SK-N-SH treated with all-trans-retinoic acid at 6 μM for 48 hours (cell line): ENCODE results near the gene KMT5B.

Experiments
- ATAC-seq: fragments of 200-7000 bp; cut with Tn5 transposase; 3 replicates; pipeline ENCODE4 v1.9.1; 2020; ENCODE audit warnings: mild to moderate bottlenecking, moderate library complexity
- ARNTL ChIP-seq: fragments of 450-650 bp; formaldehyde crosslinking; IDR thresholded peaks from 2 replicates; pipeline ENCODE4 v1.5.0; 2020; ENCODE audit warnings: low read depth, mild to moderate bottlenecking, moderate library complexity, borderline replicate concordance
- BACH2 ChIP-seq: fragments of 250-450 bp; sonication (Bioruptor Pico); IDR thresholded peaks from 2 replicates; pipeline ENCODE4 v1.9.0; 2021; ENCODE audit warnings: mild to moderate bottlenecking, borderline replicate concordance
- CSDC2 ChIP-seq: fragments of 250-450 bp; sonication (Bioruptor Pico); IDR thresholded peaks from 2 replicates; pipeline ENCODE4 v1.5.0; 2020; ENCODE audit warnings: mild to moderate bottlenecking, moderate library complexity
- CSRNP3 ChIP-seq: fragments of 250-450 bp; sonication (Bioruptor Pico); IDR thresholded peaks from 2 replicates; pipeline ENCODE4 v1.5.1; 2021; ENCODE audit warnings: mild to moderate bottlenecking, moderate library complexity
- ESRRG ChIP-seq: fragments of 250-450 bp; sonication (Bioruptor Pico); IDR thresholded peaks from 2 replicates; pipeline ENCODE4 v1.6.1; 2021; ENCODE audit warnings: mild to moderate bottlenecking
- GLIS3 ChIP-seq: fragments of 250-450 bp; sonication (Bioruptor Pico); IDR thresholded peaks from 2 replicates; pipeline ENCODE4 v1.5.0; 2020; ENCODE audit warnings: mild to moderate bottlenecking, moderate library complexity
- ISL1 ChIP-seq: fragments of 250-450 bp; sonication (Bioruptor Pico); IDR thresholded peaks from 2 replicates; pipeline ENCODE4 v2.1.2; 2022; ENCODE audit warnings: mild to moderate bottlenecking, moderate library complexity
- OSR1 ChIP-seq: fragments of 250-450 bp; sonication (Bioruptor Pico); IDR thresholded peaks from 2 replicates; pipeline ENCODE4 v1.8.0; 2022; ENCODE audit warnings: moderate library complexity, mild to moderate bottlenecking, inconsistent platforms
- RARB ChIP-seq: fragments of 250-450 bp; sonication (Bioruptor Pico); IDR thresholded peaks from 2 replicates; pipeline ENCODE4 v1.8.0; 2021; ENCODE audit warnings: mild to moderate bottlenecking, moderate library complexity
- SNAI2 ChIP-seq: fragments of 250-450 bp; sonication (Bioruptor Pico); IDR thresholded peaks from 2 replicates; pipeline ENCODE4 v1.5.0; 2020; ENCODE audit warnings: mild to moderate bottlenecking, moderate library complexity
- TCF4 ChIP-seq: fragments of 250-450 bp; sonication (Bioruptor Pico); IDR thresholded peaks from 2 replicates; pipeline ENCODE4 v1.8.0; 2021; ENCODE audit warnings: mild to moderate bottlenecking, moderate library complexity, borderline replicate concordance
- TSHZ2 ChIP-seq: fragments of 250-450 bp; sonication (Bioruptor Pico); IDR thresholded peaks from 2 replicates; pipeline ENCODE4 v1.5.0; 2020; ENCODE audit warnings: mild to moderate bottlenecking, moderate library complexity
- ZC3H10 ChIP-seq: fragments of 250-450 bp; sonication (Bioruptor Pico); IDR thresholded peaks from 2 replicates; pipeline ENCODE4 v1.5.1; 2021; ENCODE audit warnings: mild to moderate bottlenecking, moderate library complexity
- ZFP3 ChIP-seq: fragments of 250-450 bp; sonication (Bioruptor Pico); IDR thresholded peaks from 2 replicates; pipeline ENCODE4 v1.5.0; 2020; ENCODE audit warnings: mild to moderate bottlenecking, moderate library complexity
- ZFP30 ChIP-seq: fragments of 450-650 bp; formaldehyde crosslinking; IDR thresholded peaks from 2 replicates; pipeline ENCODE4 v1.5.0; 2022; ENCODE audit warnings: mild to moderate bottlenecking, moderate library complexity
- ZNF565 ChIP-seq: fragments of 450-650 bp; formaldehyde crosslinking; conservative IDR thresholded peaks from 2 replicates; pipeline ENCODE4 v1.5.0; 2020; ENCODE audit warnings: low read depth, mild to moderate bottlenecking, moderate library complexity
- ZNF70 ChIP-seq: fragments of 450-650 bp; formaldehyde crosslinking; IDR thresholded peaks from 2 replicates; pipeline ENCODE4 v1.5.0; 2020; ENCODE audit warnings: mild to moderate bottlenecking, moderate library complexity
- ZNF8 ChIP-seq: fragments of 450-650 bp; formaldehyde crosslinking; IDR thresholded peaks from 2 replicates; pipeline ENCODE4 v1.5.0; 2020; ENCODE audit warnings: mild to moderate bottlenecking, moderate library complexity

Gene KMT5B

GRCh38 chr11:68216171-68216938 is 3.3 kb upstream of the KMT5B start (continued):
- TF ChIP-seq TSHZ2 (CRISPR knock-in tag) (no peak), OSR1 (CRISPR knock-in tag) (no peak), ZNF565 (CRISPR knock-in tag) (no peak), ARNTL (no peak), TCF4 (CRISPR knock-in tag) (no peak)

- no peak for TF ChIP-seq TSHZ2 (CRISPR knock-in tag)
- no peak for TF ChIP-seq CSDC2 (CRISPR knock-in tag)
- TF ChIP-seq ZC3H10 (CRISPR knock-in tag): no peak
- no peak for TF ChIP-seq ZNF70 (CRISPR knock-in tag)
- ATAC-seq: no peak
These were observed 2.6 kb upstream of the KMT5B start for GRCh38 chr11:68215524-68216170.

GRCh38 chr11:68215087-68215445 is 2.0 kb upstream of the KMT5B start:
- no peak for ATAC-seq
- TF ChIP-seq TSHZ2 (CRISPR knock-in tag): no peak
- TF ChIP-seq ARNTL: no peak
- TF ChIP-seq OSR1 (CRISPR knock-in tag): no peak
- no peak for TF ChIP-seq BACH2
- no peak for TF ChIP-seq CSDC2 (CRISPR knock-in tag)
- TF ChIP-seq ZC3H10 (CRISPR knock-in tag): no peak
- no peak for TF ChIP-seq ESRRG (CRISPR knock-in tag)
- no peak for TF ChIP-seq ZNF8 (CRISPR knock-in tag)
- no peak for TF ChIP-seq ZNF565 (CRISPR knock-in tag)
- TF ChIP-seq ISL1: no peak

- ATAC-seq: peak; percentile 41
- no peak for TF ChIP-seq CSDC2 (CRISPR knock-in tag)
- no peak for TF ChIP-seq SNAI2 (CRISPR knock-in tag)
- TF ChIP-seq ZNF70 (CRISPR knock-in tag): no peak
- TF ChIP-seq ZFP30 (CRISPR knock-in tag): no peak
- TF ChIP-seq CSRNP3 (CRISPR knock-in tag): no peak
- TF ChIP-seq RARB (CRISPR knock-in tag): no peak
- TF ChIP-seq ZNF8 (CRISPR knock-in tag): no peak
- no peak for TF ChIP-seq ZNF565 (CRISPR knock-in tag)
- TF ChIP-seq ZFP3: no peak
- TF ChIP-seq TSHZ2 (CRISPR knock-in tag): no peak
- TF ChIP-seq ESRRG (CRISPR knock-in tag): no peak
- no peak for TF ChIP-seq OSR1 (CRISPR knock-in tag)
- TF ChIP-seq GLIS3 (CRISPR knock-in tag): no peak
- no peak for TF ChIP-seq ISL1
- TF ChIP-seq BACH2: no peak
- no peak for TF ChIP-seq ZC3H10 (CRISPR knock-in tag)
- no peak for TF ChIP-seq TCF4 (CRISPR knock-in tag)
These were observed 1.3 kb upstream of the KMT5B start for GRCh38 chr11:68214173-68215086.
